ENCODE data around the gene KCNV2.

Gene KCNV2

GRCh38 chr9:2717385-2717784 is at the start of gene KCNV2:
Gene KCNV2, plus strand, starts transcription at chr9:2717510. Its CDS starts 230 bp downstream, at chr9:2717740.
- Histone ChIP-seq H3K4me3 (ENCODE audit: low read length) (no peak within 1 kb of the TSS), H3K36me3 (ENCODE audit: control insufficient read depth, insufficient read depth, low read length) (no peaks in the 10 kb centered on the region), H3K27me3 (ENCODE audit: control insufficient read depth, insufficient read depth, low read length) (no peaks in the 10 kb centered on the region), H3K4me1 (ENCODE audit: control insufficient read depth, insufficient read depth, low read length) (no peaks in the 10 kb centered on the region), H3K9ac (ENCODE audit: low read length) (no peak within 1 kb of the TSS), H3K9me3 (ENCODE audit: control insufficient read depth, low read length) (no peaks in the 10 kb centered on the region)

GRCh38 chr9:2673161-2673560 is 44.1 kb upstream of the KCNV2 start:
- Histone ChIP-seq H3K36me3 (ENCODE audit: control insufficient read depth, insufficient read depth, low read length) (no peaks in the 10 kb centered on the region), H3K9ac (ENCODE audit: low read length) (no peak overlapping the region), H3K4me3 (ENCODE audit: low read length) (no peak overlapping the region), H3K4me1 (ENCODE audit: control insufficient read depth, insufficient read depth, low read length) (peaks cover 12% of the 10 kb centered on the region), H3K9me3 (ENCODE audit: control insufficient read depth, low read length) (no peaks in the 10 kb centered on the region), H3K27me3 (ENCODE audit: control insufficient read depth, insufficient read depth, low read length) (no peaks in the 10 kb centered on the region)

GRCh38 chr9:2674141-2674824 is 43.0 kb upstream of the KCNV2 start:
- Histone ChIP-seq H3K4me3 (ENCODE audit: low read length) (no peak overlapping the region), H3K9me3 (ENCODE audit: control insufficient read depth, low read length) (no peaks in the 10 kb centered on the region), H3K36me3 (ENCODE audit: control insufficient read depth, insufficient read depth, low read length) (no peaks in the 10 kb centered on the region), H3K9ac (ENCODE audit: low read length) (no peak overlapping the region), H3K4me1 (ENCODE audit: control insufficient read depth, insufficient read depth, low read length) (peaks cover 12% of the 10 kb centered on the region), H3K27me3 (ENCODE audit: control insufficient read depth, insufficient read depth, low read length) (no peaks in the 10 kb centered on the region)

DNA sequence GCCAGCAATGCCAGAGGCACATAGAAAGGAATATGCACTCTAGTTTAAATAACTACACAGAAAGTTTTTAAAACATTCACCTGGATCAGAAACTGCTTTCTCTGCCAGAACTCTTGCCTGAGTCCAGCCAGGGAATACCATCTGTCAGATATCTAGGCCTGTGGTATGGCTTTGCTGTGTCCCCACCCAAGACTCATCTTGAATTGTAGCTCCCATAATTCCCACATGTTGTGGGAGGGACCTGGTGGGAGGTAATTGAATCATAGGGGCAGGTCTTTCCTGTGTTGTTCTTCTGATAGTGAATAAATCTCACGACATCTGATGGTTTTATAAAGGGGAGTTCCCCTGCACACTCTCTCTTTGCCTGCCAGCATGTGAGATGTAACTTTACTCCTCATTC is 41.5 kb upstream of the KCNV2 start:
- no peak overlapping the region for H3K9ac ChIP-seq (ENCODE audit: low read length)
- H3K36me3 ChIP-seq (ENCODE audit: control insufficient read depth, insufficient read depth, low read length), result no peaks in the 10 kb centered on the region
- H3K27me3 ChIP-seq (ENCODE audit: control insufficient read depth, insufficient read depth, low read length), result no peaks in the 10 kb centered on the region
- H3K4me3 ChIP-seq (ENCODE audit: low read length), result no peak overlapping the region
- H3K4me1 ChIP-seq (ENCODE audit: control insufficient read depth, insufficient read depth, low read length), result peaks cover 12% of the 10 kb centered on the region
- H3K9me3 ChIP-seq (ENCODE audit: control insufficient read depth, low read length), result no peaks in the 10 kb centered on the region

GRCh38 chr9:2676466-2676865 is 40.8 kb upstream of the KCNV2 start:
- H3K4me3 ChIP-seq (ENCODE audit: low read length), result no peak overlapping the region
- no peaks in the 10 kb centered on the region for H3K36me3 ChIP-seq (ENCODE audit: control insufficient read depth, insufficient read depth, low read length)
- no peaks in the 10 kb centered on the region for H3K9me3 ChIP-seq (ENCODE audit: control insufficient read depth, low read length)

GRCh38 chr9:2677915-2678889 is 39.1 kb upstream of the KCNV2 start:
- Histone ChIP-seq H3K27me3 (ENCODE audit: control insufficient read depth, insufficient read depth, low read length) (no peaks in the 10 kb centered on the region), H3K9ac (ENCODE audit: low read length) (no peak overlapping the region), H3K4me1 (ENCODE audit: control insufficient read depth, insufficient read depth, low read length) (peaks cover 12% of the 10 kb centered on the region), H3K4me3 (ENCODE audit: low read length) (no peak overlapping the region), H3K9me3 (ENCODE audit: control insufficient read depth, low read length) (no peaks in the 10 kb centered on the region), H3K36me3 (ENCODE audit: control insufficient read depth, insufficient read depth, low read length) (no peaks in the 10 kb centered on the region)

More at GRCh38 chr9:2676466-2676865, 40.8 kb upstream of the KCNV2 start:
- Histone ChIP-seq H3K9ac (ENCODE audit: low read length) (no peak overlapping the region), H3K4me1 (ENCODE audit: control insufficient read depth, insufficient read depth, low read length) (peaks cover 12% of the 10 kb centered on the region), H3K27me3 (ENCODE audit: control insufficient read depth, insufficient read depth, low read length) (no peaks in the 10 kb centered on the region)

GRCh38 chr9:2679011-2679410 is 38.3 kb upstream of the KCNV2 start:
- Histone ChIP-seq H3K36me3 (ENCODE audit: control insufficient read depth, insufficient read depth, low read length) (no peaks in the 10 kb centered on the region), H3K4me1 (ENCODE audit: control insufficient read depth, insufficient read depth, low read length) (peaks cover 12% of the 10 kb centered on the region), H3K4me3 (ENCODE audit: low read length) (no peak overlapping the region), H3K27me3 (ENCODE audit: control insufficient read depth, insufficient read depth, low read length) (no peaks in the 10 kb centered on the region), H3K9ac (ENCODE audit: low read length) (no peak overlapping the region), H3K9me3 (ENCODE audit: control insufficient read depth, low read length) (no peaks in the 10 kb centered on the region)

DNA sequence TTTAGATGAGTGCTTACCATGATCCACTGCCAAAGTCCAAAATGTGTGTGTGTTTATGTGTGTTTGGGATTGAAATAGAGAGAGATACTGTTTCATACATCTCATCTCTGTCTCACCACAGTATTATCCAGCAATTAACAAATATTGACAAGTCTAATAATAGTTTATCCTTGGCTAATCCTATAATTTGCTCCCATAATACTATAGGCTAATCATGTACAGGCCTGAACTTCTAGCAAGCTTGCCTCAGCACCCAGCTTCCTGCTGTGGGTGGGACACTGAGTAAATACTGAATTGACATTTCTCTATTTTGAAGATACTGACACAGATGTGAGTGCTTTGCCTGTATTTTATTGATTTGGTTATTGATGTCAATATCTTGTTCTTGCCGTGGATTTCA is 35.3 kb upstream of the KCNV2 start:
- Histone ChIP-seq H3K9ac (ENCODE audit: low read length) (no peak overlapping the region), H3K27me3 (ENCODE audit: control insufficient read depth, insufficient read depth, low read length) (no peaks in the 10 kb centered on the region), H3K4me1 (ENCODE audit: control insufficient read depth, insufficient read depth, low read length) (no peaks in the 10 kb centered on the region), H3K9me3 (ENCODE audit: control insufficient read depth, low read length) (no peaks in the 10 kb centered on the region), H3K36me3 (ENCODE audit: control insufficient read depth, insufficient read depth, low read length) (no peaks in the 10 kb centered on the region), H3K4me3 (ENCODE audit: low read length) (no peak overlapping the region)

- no peaks in the 10 kb centered on the region for H3K27me3 ChIP-seq (ENCODE audit: control insufficient read depth, insufficient read depth, low read length)
- H3K36me3 ChIP-seq (ENCODE audit: control insufficient read depth, insufficient read depth, low read length), result no peaks in the 10 kb centered on the region
- H3K4me3 ChIP-seq (ENCODE audit: low read length), result no peak overlapping the region
- H3K9me3 ChIP-seq (ENCODE audit: control insufficient read depth, low read length), result no peaks in the 10 kb centered on the region
- H3K9ac ChIP-seq (ENCODE audit: low read length), result no peak overlapping the region
- no peaks in the 10 kb centered on the region for H3K4me1 ChIP-seq (ENCODE audit: control insufficient read depth, insufficient read depth, low read length)
Measured at GRCh38 chr9:2686911-2687310, 30.4 kb upstream of the KCNV2 start.

DNA sequence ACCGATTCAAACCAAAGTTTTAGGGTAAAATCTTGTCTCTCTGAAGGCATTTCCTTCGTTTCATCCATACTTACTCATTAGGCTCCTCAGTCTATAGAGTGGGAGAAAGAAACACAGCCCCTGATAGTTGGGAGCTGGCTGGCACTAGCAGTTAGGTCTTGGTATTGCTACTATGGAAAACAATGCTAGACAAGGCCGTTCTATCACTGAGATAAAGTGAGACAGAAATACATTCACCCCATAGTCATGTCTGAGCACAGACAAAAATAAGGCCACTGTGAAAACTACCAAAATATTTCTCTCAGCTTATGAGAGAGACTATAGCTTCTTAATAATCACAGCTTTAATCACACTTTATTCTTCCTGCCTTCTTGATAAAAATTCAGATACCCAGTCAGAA is 28.7 kb upstream of the KCNV2 start:
- H3K9me3 ChIP-seq (ENCODE audit: control insufficient read depth, low read length), result no peaks in the 10 kb centered on the region
- H3K4me3 ChIP-seq (ENCODE audit: low read length), result no peak overlapping the region
- H3K27me3 ChIP-seq (ENCODE audit: control insufficient read depth, insufficient read depth, low read length), result no peaks in the 10 kb centered on the region
- no peaks in the 10 kb centered on the region for H3K4me1 ChIP-seq (ENCODE audit: control insufficient read depth, insufficient read depth, low read length)
- H3K36me3 ChIP-seq (ENCODE audit: control insufficient read depth, insufficient read depth, low read length), result no peaks in the 10 kb centered on the region
- H3K9ac ChIP-seq (ENCODE audit: low read length), result no peak overlapping the region

- Histone ChIP-seq H3K27me3 (ENCODE audit: control insufficient read depth, insufficient read depth, low read length) (no peaks in the 10 kb centered on the region), H3K4me3 (ENCODE audit: low read length) (no peak overlapping the region), H3K36me3 (ENCODE audit: control insufficient read depth, insufficient read depth, low read length) (no peaks in the 10 kb centered on the region), H3K9me3 (ENCODE audit: control insufficient read depth, low read length) (no peaks in the 10 kb centered on the region), H3K9ac (ENCODE audit: low read length) (no peak overlapping the region), H3K4me1 (ENCODE audit: control insufficient read depth, insufficient read depth, low read length) (no peaks in the 10 kb centered on the region)
Measured at GRCh38 chr9:2691212-2691611, 26.1 kb upstream of the KCNV2 start.

GRCh38 chr9:2691626-2692025 is 25.7 kb upstream of the KCNV2 start:
- no peaks in the 10 kb centered on the region for H3K36me3 ChIP-seq (ENCODE audit: control insufficient read depth, insufficient read depth, low read length)
- no peak overlapping the region for H3K4me3 ChIP-seq (ENCODE audit: low read length)
- H3K9me3 ChIP-seq (ENCODE audit: control insufficient read depth, low read length), result no peaks in the 10 kb centered on the region
- H3K27me3 ChIP-seq (ENCODE audit: control insufficient read depth, insufficient read depth, low read length), result no peaks in the 10 kb centered on the region
- H3K9ac ChIP-seq (ENCODE audit: low read length), result no peak overlapping the region
- H3K4me1 ChIP-seq (ENCODE audit: control insufficient read depth, insufficient read depth, low read length), result no peaks in the 10 kb centered on the region

Data from mucosa of stomach (tissue), 1 donor.